Stimulated activated CD4-positive, alpha-beta T cell treated with anti-CD3 and anti-CD28 coated beads, Interleukin-4, amount 100 ng/mL, for 1 hour (primary cell): Measurements from ENCODE around the gene HDAC10.

Source experiments
- DNase-seq: peaks from one replicate; pipeline ENCODE4 v3.0.0-alpha.2; 2020

The HDAC10 gene

GRCh38 chr22:50255099-50255498 is 4.0 kb upstream of the HDAC10 start:
- DNase-seq, result no peak

- DNase-seq, result no peak
These were observed 2.9 kb upstream of the HDAC10 start for GRCh38 chr22:50253941-50254340.

GRCh38 chr22:50253046-50253915 is 2.2 kb upstream of the HDAC10 start:
- no peak for DNase-seq

DNA sequence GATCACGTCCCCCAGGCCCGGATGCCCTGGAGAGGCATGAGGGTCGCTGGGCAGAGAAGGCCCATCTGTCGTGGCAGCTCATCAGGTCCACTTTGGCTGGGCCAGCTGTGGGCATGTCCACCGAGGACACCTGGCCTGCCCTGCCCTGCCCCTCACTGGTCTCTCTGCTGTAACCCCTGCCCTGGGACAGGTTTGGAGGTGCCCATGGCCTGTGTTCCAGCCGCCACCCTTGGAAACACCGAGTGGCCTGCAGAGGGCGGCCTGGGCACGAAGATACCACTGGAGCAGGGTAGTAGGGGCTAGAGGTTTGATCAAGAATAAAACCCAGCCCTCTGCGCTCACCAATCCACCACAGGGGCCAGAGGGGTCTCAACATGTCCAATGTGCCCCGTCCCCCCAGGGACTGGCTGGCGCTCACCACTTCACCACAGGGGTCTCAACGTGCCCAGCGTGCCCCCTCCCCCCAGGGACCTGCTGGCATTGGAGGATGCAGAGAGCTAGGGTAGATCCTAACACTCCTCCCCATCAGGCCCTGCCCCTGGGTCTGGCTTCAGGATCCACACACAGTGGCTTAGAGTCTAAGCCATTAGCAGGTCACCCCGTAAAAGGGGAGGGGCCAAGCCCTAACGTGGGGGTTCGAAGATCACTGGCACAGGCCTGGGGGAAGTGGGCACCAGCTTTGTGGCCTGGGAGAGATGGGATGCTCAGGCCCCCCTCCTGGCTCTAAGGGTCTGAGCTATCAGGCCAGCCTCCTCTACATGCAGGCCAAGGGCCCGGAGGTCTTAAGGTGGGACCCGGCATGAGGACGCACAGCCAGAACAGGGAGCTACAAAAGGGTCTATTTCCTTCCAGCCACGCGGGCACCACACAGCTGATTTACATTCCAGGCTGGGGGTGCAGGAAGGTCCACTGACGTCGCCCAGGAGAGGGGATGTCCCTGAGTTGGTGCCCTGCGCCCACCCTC is 1.3 kb upstream of the HDAC10 start:
- peak; percentile 74 for DNase-seq

GRCh38 chr22:50251477-50252081 is 514 bp upstream of the HDAC10 start:
- DNase-seq, result no peak

DNA sequence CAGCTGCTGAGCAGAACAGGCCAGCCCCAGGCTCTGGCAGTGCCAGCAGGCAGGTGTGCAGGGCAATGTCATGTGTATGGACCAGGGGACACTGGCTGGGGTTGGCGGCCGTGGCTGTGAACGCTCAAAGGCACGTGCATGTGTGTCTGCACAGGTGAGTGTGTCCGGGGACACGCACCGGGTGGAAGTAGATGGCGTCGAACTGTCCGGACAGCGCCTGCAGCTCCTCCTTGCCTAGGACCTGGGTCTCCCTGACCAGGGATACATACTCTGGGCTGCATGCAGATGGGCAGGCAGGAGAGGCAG is 863 bp downstream of the HDAC10 start:
- no peak for DNase-seq

- no peak for DNase-seq
These were observed 1.5 kb downstream of the HDAC10 start for GRCh38 chr22:50249341-50250248.

- no peak for DNase-seq
These were observed 2.6 kb downstream of the HDAC10 start for GRCh38 chr22:50248196-50249081.

- no peak for DNase-seq
These were observed 3.3 kb downstream of the HDAC10 start for GRCh38 chr22:50247748-50248147.

GRCh38 chr22:50246242-50247175 is 4.6 kb downstream of the HDAC10 start:
- DNase-seq, result no peak

- no peak for DNase-seq
These were observed 5.6 kb downstream of the HDAC10 start for GRCh38 chr22:50245214-50246072.

GRCh38 chr22:50244420-50245213 is 6.4 kb downstream of the HDAC10 start, which contains the start of gene TUBGCP6:
TUBGCP6 (minus strand) TSS chr22:50245023; CDS start chr22:50244459, 564 bp downstream.
- peak; percentile 95 for DNase-seq

- DNase-seq, result no peak
These were observed 7.2 kb downstream of the HDAC10 start for GRCh38 chr22:50243685-50244419.

DNA sequence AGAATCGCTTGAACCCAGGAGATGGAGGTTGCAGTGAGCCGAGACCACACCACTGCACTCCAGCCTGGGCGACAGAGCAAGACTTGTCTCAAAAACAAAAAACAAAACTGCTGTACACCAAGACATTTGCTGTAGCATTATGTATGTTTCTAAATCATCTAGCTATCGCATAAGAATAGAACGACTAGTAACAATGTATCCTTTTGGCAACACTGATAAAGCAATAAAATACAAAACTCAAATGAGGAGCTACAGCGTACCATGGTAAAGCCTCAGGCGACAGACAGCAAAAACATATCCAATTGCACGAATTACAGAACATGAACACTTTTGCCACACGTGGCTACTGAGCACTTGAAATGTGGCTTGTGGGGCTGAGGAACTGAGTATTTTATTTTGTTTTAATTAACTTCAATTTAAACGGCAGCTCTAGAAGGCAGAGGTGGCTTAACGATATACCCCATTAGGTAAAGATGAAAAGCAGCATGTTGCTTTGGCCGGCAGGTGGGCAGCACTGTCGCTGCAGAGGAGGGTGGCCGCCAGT is 8.6 kb downstream of the HDAC10 start:
- no peak for DNase-seq

GRCh38 chr22:50238755-50239154 is 12.3 kb downstream of the HDAC10 start:
- DNase-seq, result no peak

GRCh38 chr22:50236731-50237409 is 14.2 kb downstream of the HDAC10 start:
- no peak for DNase-seq
